ENCODE results near the gene POLR3G. TPM values are rescaled to one million over a fixed set of nuclear protein-coding genes. Genes with fewer than 3 reads are reported as not detected.
A peak's percentile ranks its signal among the peaks of the same experiment; 100 is the strongest.

Gene POLR3G
- total RNA-seq, result 1.5 TPM
- polyA plus RNA-seq (ENCODE audit: insufficient read depth, low read depth, low replicate concordance), result 1.0 TPM
- long read RNA-seq, donor 1, result 0 reads
- long read RNA-seq, donor 2, result 0 reads
- long read RNA-seq, donor 3, result 0 reads
- long read RNA-seq, donor 4, result 0 reads
- long read RNA-seq, donor 5, result 0 reads
- long read RNA-seq, donor 6, result 0 reads
- long read RNA-seq, donor 7, partial matches to known transcripts, result 0 of 2 reads
- long read RNA-seq, donor 7, other reads (novel, unspliced or antisense), result 1 of 2 reads
- long read RNA-seq, donor 8, result 0 reads
- long read RNA-seq, donor 9, result 0 reads
- long read RNA-seq, donor 10, result 0 reads

GRCh38 chr5:90474235-90475107 is at the start of gene POLR3G, which contains the start of gene MBLAC2:
Gene POLR3G, plus strand, starts transcription at chr5:90474864. Its CDS starts 10,704 bp downstream, at chr5:90485568.
Gene MBLAC2, minus strand, starts transcription at chr5:90474771. Its CDS starts 479 bp downstream, at chr5:90474292.
- Histone ChIP-seq H3K27me3 (ENCODE audit: control insufficient read depth, insufficient read depth, low read length) (no peaks in the 10 kb centered on the region), H3K27ac (ENCODE audit: low read depth in 2 of 2, low read length in 2 of 2) (peak within 1 kb of the TSS; percentile 59 to 71), H3K4me1 (ENCODE audit: control insufficient read depth in 2 of 3, insufficient read depth in 2 of 3, low read depth in 1 of 3, low read length in 3 of 3) (peaks cover 0 to 13% (median 8%) of the 10 kb centered on the region in 3 donors), H3K4me3 (ENCODE audit: low read length in 3 of 3) (peak within 1 kb of the TSS; percentile 79 to 91 (median 90)), H3K9ac (ENCODE audit: low read length in 3 of 3) (peak within 1 kb of the TSS; percentile 73 to 83 (median 73)), H3K36me3 (ENCODE audit: control insufficient read depth in 2 of 3, insufficient read depth in 3 of 3, low read length in 3 of 3) (no peaks in the 10 kb centered on the region), H3K9me3 (ENCODE audit: control insufficient read depth in 2 of 3, insufficient read depth in 1 of 3, low read length in 3 of 3) (no peaks in the 10 kb centered on the region)
- intact Hi-C loops (cut with DNase I), result no loop called here
- peak; percentile 49 for TF ChIP-seq CTCF (IDR thresholded peaks at IDR 0.05; ENCODE audit: borderline replicate concordance, extremely low read depth, insufficient read depth)
- no peak for FAIRE-seq
- DNase-seq, result peak; percentile 95 to 97 (median 96)

GRCh38 chr5:90434116-90434714 is 40.4 kb upstream of the POLR3G start:
- no peak overlapping the region for H3K27ac ChIP-seq (ENCODE audit: low read depth in 2 of 2, low read length in 2 of 2)
- no peak overlapping the region for H3K9ac ChIP-seq (ENCODE audit: low read length in 3 of 3)
- no peaks in the 10 kb centered on the region for H3K27me3 ChIP-seq (ENCODE audit: control insufficient read depth, insufficient read depth, low read length)
- peak; percentile 56 for TF ChIP-seq CTCF (IDR thresholded peaks at IDR 0.05; ENCODE audit: borderline replicate concordance, extremely low read depth, insufficient read depth)
- no peak for FAIRE-seq
- intact Hi-C loops (cut with DNase I), result no loop called here
- no peaks in the 10 kb centered on the region for H3K4me1 ChIP-seq (ENCODE audit: control insufficient read depth in 2 of 3, insufficient read depth in 2 of 3, low read depth in 1 of 3, low read length in 3 of 3)
- no peaks in the 10 kb centered on the region for H3K9me3 ChIP-seq (ENCODE audit: control insufficient read depth in 2 of 3, insufficient read depth in 1 of 3, low read length in 3 of 3)
- no peak overlapping the region for H3K4me3 ChIP-seq (ENCODE audit: low read length in 3 of 3)
- H3K36me3 ChIP-seq (ENCODE audit: control insufficient read depth in 2 of 3, insufficient read depth in 3 of 3, low read length in 3 of 3), result no peaks in the 10 kb centered on the region
- DNase-seq, result peak in 4 of 5 donors; percentile 26 to 58 (median 36)

- Histone ChIP-seq H3K27me3 (ENCODE audit: control insufficient read depth, insufficient read depth, low read length) (no peaks in the 10 kb centered on the region), H3K4me3 (ENCODE audit: low read length in 3 of 3) (no peak overlapping the region), H3K9me3 (ENCODE audit: control insufficient read depth in 2 of 3, insufficient read depth in 1 of 3, low read length in 3 of 3) (no peaks in the 10 kb centered on the region), H3K9ac (ENCODE audit: low read length in 3 of 3) (no peak overlapping the region), H3K36me3 (ENCODE audit: control insufficient read depth in 2 of 3, insufficient read depth in 3 of 3, low read length in 3 of 3) (no peaks in the 10 kb centered on the region), H3K27ac (ENCODE audit: low read depth in 2 of 2, low read length in 2 of 2) (no peak overlapping the region), H3K4me1 (ENCODE audit: control insufficient read depth in 2 of 3, insufficient read depth in 2 of 3, low read depth in 1 of 3, low read length in 3 of 3) (no peaks in the 10 kb centered on the region)
- no peak for DNase-seq
- intact Hi-C loops (cut with DNase I), result no loop called here
- no peak for TF ChIP-seq CTCF (IDR thresholded peaks at IDR 0.05; ENCODE audit: borderline replicate concordance, extremely low read depth, insufficient read depth)
- FAIRE-seq, result no peak
Measured at GRCh38 chr5:90437663-90438062, 37.0 kb upstream of the POLR3G start.

Measured in kidney (tissue), 22 donors.